HepG2 (cell line): ENCODE data around the gene NDUFAF8. TPM values are rescaled to one million over a fixed set of nuclear protein-coding genes. Genes with fewer than 3 reads are reported as not detected.

Experiments
- ATAC-seq: fragments of 200-7000 bp; cut with Tn5 transposase; 3 replicates; pipeline ENCODE4 v1.9.1; 2020; ENCODE audit warnings: mild to moderate bottlenecking, moderate library complexity
- BruUV-seq: library from RNA; stranded (reverse); fragments of 400-500 nt; replicated peaks from 2 replicates; lab custom pipeline; 2021; lab: Mats Ljungman, UMichigan
- CTCF ChIA-PET: fragments of 300-600 bp; formaldehyde crosslinking; extraction: SDS; loops from one replicate; lab custom pipeline; 2021; ENCODE audit warnings: low total read pairs, inconsistent platforms, low intra/inter-chr PET ratio; lab: Yijun Ruan, JAX
- POLR2A ChIA-PET: fragments of 350-600 bp; sonication (Branson Sonifier 250); formaldehyde crosslinking; loops from one replicate; lab custom pipeline; 2020; ENCODE audit warnings: antibody characterized with exemption, inconsistent platforms; lab: Yijun Ruan, JAX
- DNase-seq: peaks from one replicate; pipeline ENCODE4 v3.0.0-alpha.2; 2015; ENCODE audit warnings: low spot score
- FAIRE-seq: peaks from 3 replicates; lab custom pipeline; 2011; peaks lifted over from hg19 to GRCh38; lab: Jason Lieb, UNC
- H2AFZ ChIP-seq: one replicate; pipeline ENCODE4 v1.6.1; 2011; ENCODE audit warnings: low read length, inconsistent platforms
- H3K27ac ChIP-seq: fragments of 300-600 bp; 3 replicates; pipeline ENCODE4 v1.8.0; 2011; ENCODE audit warnings: mixed run types, mild to moderate bottlenecking, mixed read lengths, low read length, inconsistent platforms; ENCODE audit not compliant: insufficient read depth; ENCODE audit errors: extremely low read length
- H3K27me3 ChIP-seq, 2 experiments: fragments of 200-600 bp in 1 of 2; 2 replicates in 1 of 2; 3 replicates in 1 of 2; pipeline versions ENCODE4 v1.6.0 to v1.8.0; 2011; ENCODE audit warnings: low read length in 2 of 2, mild to moderate bottlenecking in 2 of 2, moderate library complexity in 2 of 2, inconsistent platforms in 1 of 2; ENCODE audit not compliant: insufficient read depth in 2 of 2, control insufficient read depth in 1 of 2
- H3K36me3 ChIP-seq, 2 experiments: fragments of 200-600 bp in 1 of 2; replicated peaks in 1 of 2; 2 replicates in 1 of 2; 3 replicates in 1 of 2; pipeline versions ENCODE4 v1.5.1 to v1.8.0; 2011; ENCODE audit warnings: low read length in 2 of 2, inconsistent platforms in 1 of 2; ENCODE audit not compliant: insufficient read depth in 2 of 2, control insufficient read depth in 1 of 2
- H3K4me1 ChIP-seq: 2 replicates; pipeline ENCODE4 v1.5.1; 2012; ENCODE audit warnings: low read length, inconsistent platforms; ENCODE audit not compliant: insufficient read depth
- H3K4me2 ChIP-seq: 2 replicates; pipeline ENCODE4 v1.6.0; 2011; ENCODE audit warnings: low read depth, low read length, inconsistent platforms
- H3K4me3 ChIP-seq, 3 experiments: fragments of 200-600 bp in 1 of 3; sonication (generic), shearing (Covaris generic) in 1 of 3; replicated peaks in 1 of 3; 2 replicates each; pipeline ENCODE4 v1.5.1; 2011 to 2016; ENCODE audit warnings: low read length in 3 of 3, inconsistent platforms in 2 of 3, low read depth in 2 of 3, mild to moderate bottlenecking in 2 of 3, control low read depth in 1 of 3, mixed read lengths in 1 of 3; ENCODE audit not compliant: insufficient read depth in 1 of 3
- H3K79me2 ChIP-seq: one replicate; pipeline ENCODE4 v1.6.1; 2011; ENCODE audit warnings: low read length, inconsistent platforms; ENCODE audit not compliant: insufficient read depth
- H3K9ac ChIP-seq: 2 replicates; pipeline ENCODE4 v1.6.0; 2011; ENCODE audit warnings: mild to moderate bottlenecking, low read depth, low read length, inconsistent platforms; ENCODE audit not compliant: insufficient read depth
- H3K9me3 ChIP-seq: 2 replicates; pipeline ENCODE4 v1.5.1; 2012; ENCODE audit warnings: mild to moderate bottlenecking, low read length
- H4K20me1 ChIP-seq: 2 replicates; pipeline ENCODE4 v1.6.0; 2011; ENCODE audit warnings: inconsistent platforms, mild to moderate bottlenecking, low read length, moderate library complexity; ENCODE audit not compliant: insufficient read depth
- AGO2 ChIP-seq: fragments of 200-400 bp; formaldehyde crosslinking; optimal IDR thresholded peaks from 2 replicates; pipeline ENCODE3; 2017; ENCODE audit warnings: mild to moderate bottlenecking, low read depth, low read length, moderate library complexity
- GRHL1 ChIP-seq: sonication (generic); formaldehyde crosslinking; conservative IDR thresholded peaks from 2 replicates; pipeline ENCODE4 v1.8.0; 2022; ENCODE audit warnings: missing genetic modification reagents
- JUND ChIP-seq: sonication (generic); formaldehyde crosslinking; IDR thresholded peaks from 2 replicates; pipeline ENCODE4 v1.8.0; 2022; ENCODE audit warnings: mild to moderate bottlenecking, missing genetic modification reagents
- KLF12 ChIP-seq: sonication (generic); formaldehyde crosslinking; IDR thresholded peaks from 2 replicates; pipeline ENCODE4 v1.4.0; 2020; ENCODE audit warnings: missing genetic modification reagents, borderline replicate concordance
- MXD3 ChIP-seq: IDR thresholded peaks from 2 replicates; pipeline ENCODE4 v1.6.1; 2016; ENCODE audit warnings: mild to moderate bottlenecking, missing biosample characterization, missing genetic modification reagents
- NFRKB ChIP-seq: fragments of 450-650 bp; IDR thresholded peaks from 2 replicates; pipeline ENCODE4 v1.6.1; 2017
- NONO ChIP-seq, 2 experiments: fragments of 450-650 bp in 1 of 2; sonication (generic) in 1 of 2; formaldehyde crosslinking in 1 of 2; IDR thresholded peaks in 1 of 2; conservative IDR thresholded peaks in 1 of 2; 2 replicates each; pipeline versions ENCODE4 v1.6.1 to v1.8.0; 2017 to 2022; ENCODE audit warnings: mild to moderate bottlenecking in 1 of 2, missing genetic modification reagents in 1 of 2, moderate library complexity in 1 of 2
- REST ChIP-seq, 2 experiments: IDR thresholded peaks; 2 replicates each; pipeline ENCODE4 v1.6.1; 2011 to 2012; ENCODE audit warnings: low read length in 2 of 2, borderline replicate concordance in 1 of 2, low read depth in 1 of 2, mild to moderate bottlenecking in 1 of 2, moderate library complexity in 1 of 2
- ZFP41 ChIP-seq: sonication (generic); formaldehyde crosslinking; IDR thresholded peaks from 2 replicates; pipeline ENCODE4 v1.4.0; 2020; ENCODE audit warnings: mild to moderate bottlenecking, missing genetic modification reagents, borderline replicate concordance
- ZFY ChIP-seq: sonication (generic); formaldehyde crosslinking; IDR thresholded peaks from 2 replicates; pipeline ENCODE4 v1.4.0; 2020; ENCODE audit warnings: missing genetic modification reagents
- ZNF484 ChIP-seq: sonication (generic); formaldehyde crosslinking; IDR thresholded peaks from 2 replicates; pipeline ENCODE4 v1.5.1; 2020; ENCODE audit warnings: mild to moderate bottlenecking, low read depth, missing genetic modification reagents, borderline replicate concordance
- WGBS: methylation state at CpG from one replicate; pipeline ENCODE4 v1.1.6; 2017; ENCODE audit warnings: low lambda C conversion rate; 5-methylcytosine and 5-hydroxymethylcytosine counted together
- in situ Hi-C: cut with HindIII; loops from 2 replicates; pipeline ENCODE4 v1.10.0; 2017; ENCODE audit warnings: low pct_unique_long_range_greater_than_20kb; ENCODE audit not compliant: extremely low pct_ligation_motif_present
- intact Hi-C: fragments of 100-400 bp; cut with micrococcal nuclease; formaldehyde crosslinking; loops from one replicate; pipeline ENCODE4 v1.10.0; 2022; ENCODE audit not compliant: unreplicated experiment
- polyA plus RNA-seq, 8 experiments: library from polyadenylated mRNA; depleted of rRNA in 3 of 8; stranded (reverse) in 7 of 8; unstranded in 1 of 8; fragments of >200 nt; fragmentation: Illumina TruSeq in 4 of 8; extraction: Trizol in 4 of 8; gene quantifications; 2 replicates each; pipeline versions ENCODE4 v1.2.1 to v1.2.3, GENCODE V29; 2011 to 2016; ENCODE audit warnings: low read depth in 4 of 8, missing spikeins in 1 of 8, mixed read lengths in 1 of 8; ENCODE audit not compliant: insufficient read depth in 1 of 8
- total RNA-seq, 5 experiments: library from RNA; depleted of rRNA; stranded (reverse); fragments of >200 nt; fragmentation: Illumina TruSeq; extraction: Trizol; gene quantifications; 2 replicates each; pipeline ENCODE4 v1.2.3, GENCODE V29; 2016; ENCODE audit warnings: low read depth in 1 of 5

Gene NDUFAF8
- total and polyA plus RNA-seq, 2 of the 13 experiments (the other 11 are each of a cell fraction or from before 2014, with no cell fraction given): 75.6 to 233 TPM

DNA sequence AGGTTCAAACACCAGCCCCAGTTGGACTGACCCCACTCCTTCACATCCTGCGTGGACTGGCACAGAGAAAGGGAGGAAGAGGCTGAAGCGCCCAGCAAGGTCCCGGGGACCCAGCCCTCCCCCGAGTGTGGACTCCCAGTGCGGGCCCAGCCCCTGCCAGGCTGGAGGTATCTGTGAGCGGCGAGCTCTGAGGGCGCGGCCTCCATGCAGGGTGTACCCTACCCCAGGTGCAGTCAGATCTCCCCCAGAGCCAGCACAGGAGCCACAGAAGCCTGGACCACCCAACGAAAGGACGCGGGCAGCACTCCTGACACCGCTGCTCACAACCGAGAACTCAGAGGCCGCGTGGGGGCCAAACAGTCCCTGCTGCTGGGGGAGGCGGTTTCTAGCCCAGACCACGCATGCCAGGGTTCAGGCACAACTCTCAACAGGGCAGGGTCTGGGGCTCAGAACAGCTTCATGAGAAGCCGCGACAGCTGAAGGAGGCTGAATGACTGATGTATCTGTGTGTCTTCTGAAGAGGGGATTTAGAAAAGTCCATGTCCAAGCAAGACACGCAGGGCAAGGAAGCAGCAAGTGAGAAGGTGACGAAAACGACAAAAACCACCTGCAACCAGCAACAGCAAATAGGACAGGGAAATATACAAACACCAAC, 47.5 kb downstream of the NDUFAF8 start:
- H3K9ac ChIP-seq: no peak overlapping the region
- peaks cover 18% of the 10 kb centered on the region for H3K79me2 ChIP-seq
- 0 out of 2 replicates have a peak, but pooled peaks cover 3% of the 10 kb centered on the region for H3K4me1 ChIP-seq
- H4K20me1 ChIP-seq: peaks cover 4% of the 10 kb centered on the region; the same call in 1 of the 2 replicates
- no TSS peak for BruUV-seq
- H3K27me3 ChIP-seq: no peaks in the 10 kb centered on the region
- H3K36me3 ChIP-seq: peaks cover 18 to 66% of the 10 kb centered on the region in 2 experiments
- CTCF ChIA-PET: no interaction called here
- no peak overlapping the region for H3K27ac ChIP-seq
- DNase-seq: no peak
- no peak for ATAC-seq
- no peak overlapping the region for H2AFZ ChIP-seq
- in situ Hi-C loops (no loop called here), intact Hi-C loops (no loop called here)
- 97% methylated on average over 22 of the region's 23 CpGs for WGBS
- H3K9me3 ChIP-seq: no peaks in the 10 kb centered on the region
- no peak overlapping the region for H3K4me3 ChIP-seq
- TF ChIP-seq GRHL1 (CRISPR knock-in tag): no peak
- peak; percentile 16 for TF ChIP-seq AGO2
- POLR2A ChIA-PET: no interaction called here
- FAIRE-seq: no peak
- H3K4me2 ChIP-seq: no peak overlapping the region

- DNase-seq (no peak), FAIRE-seq (no peak), ATAC-seq (no peak)
- H3K4me3 ChIP-seq: no peak overlapping the region
- 0 out of 2 replicates have a peak, but pooled peaks cover 4% of the 10 kb centered on the region for H3K4me1 ChIP-seq
- H3K9me3 ChIP-seq: no peaks in the 10 kb centered on the region
- no peak overlapping the region for H3K9ac ChIP-seq
- H3K27me3 ChIP-seq: no peaks in the 10 kb centered on the region
- 95% methylated on average over 15 of the region's 21 CpGs for WGBS
- ChIA-PET CTCF (no interaction called here), POLR2A (no interaction called here)
- H2AFZ ChIP-seq: no peak overlapping the region
- peaks cover 16 to 61% of the 10 kb centered on the region in 2 experiments for H3K36me3 ChIP-seq
- no peak overlapping the region for H3K4me2 ChIP-seq
- intact Hi-C loops (no loop called here), in situ Hi-C loops (no loop called here)
- H3K79me2 ChIP-seq: peaks cover 21% of the 10 kb centered on the region
- no TSS peak for BruUV-seq
- peaks cover 4% of the 10 kb centered on the region; the same call in 1 of the 2 replicates for H4K20me1 ChIP-seq
- H3K27ac ChIP-seq: no peak overlapping the region
- TF ChIP-seq ZFP41 (CRISPR knock-in tag) (no peak), ZFY (no peak), JUND (CRISPR knock-in tag) (no peak), NFRKB (no peak), KLF12 (no peak), NONO (IDR thresholded peaks at IDR 0.05) (no peak), NONO (CRISPR knock-in tag; conservative IDR thresholded peaks at IDR 0.05) (no peak), REST (IDR thresholded peaks at IDR 0.05; ENCODE audit: borderline replicate concordance in 1 of 2, low read depth in 1 of 2, low read length in 2 of 2) (no peak), ZNF484 (no peak), MXD3 (no peak)
Observed at GRCh38 chr17:81287152-81287551, 48.0 kb downstream of the NDUFAF8 start.
